GM23338 (cell line): ENCODE data around the gene MBNL3. TPM values are rescaled to one million over a fixed set of nuclear protein-coding genes. Genes with fewer than 3 reads are reported as not detected.

Experiments used
- ATAC-seq: fragments of 200-7000 bp; cut with Tn5 transposase; 3 replicates; pipeline ENCODE4 v1.9.1; 2020
- DNase-seq: peaks from one replicate; pipeline ENCODE4 v3.0.0-alpha.2; 2015; ENCODE audit warnings: low spot score
- H2AFZ ChIP-seq: fragments of 200-600 bp; sonication (generic); 2 replicates; pipeline ENCODE4 v1.8.0; 2016; ENCODE audit warnings: antibody characterized with exemption, mild to moderate bottlenecking, moderate library complexity
- H3F3A ChIP-seq: fragments of 200-600 bp; sonication (generic); replicated peaks from 2 replicates; pipeline ENCODE4 v1.8.0; 2017; ENCODE audit warnings: antibody characterized with exemption, mixed run types, low read depth
- H3K27ac ChIP-seq: fragments of 200-600 bp; sonication (generic); 2 replicates; pipeline ENCODE4 v1.6.1; 2016; ENCODE audit warnings: low read depth
- H3K27me3 ChIP-seq: fragments of 200-600 bp; sonication (generic); 2 replicates; pipeline ENCODE4 v1.8.0; 2016; ENCODE audit warnings: mild to moderate bottlenecking, mixed run types, moderate library complexity; ENCODE audit not compliant: insufficient read depth
- H3K36me3 ChIP-seq: fragments of 200-600 bp; sonication (generic); 2 replicates; pipeline ENCODE4 v1.8.0; 2016; ENCODE audit warnings: mild to moderate bottlenecking; ENCODE audit not compliant: insufficient read depth
- H3K4me1 ChIP-seq: fragments of 200-600 bp; sonication (generic); 2 replicates; pipeline ENCODE4 v1.8.0; 2016; ENCODE audit warnings: mild to moderate bottlenecking, moderate library complexity; ENCODE audit not compliant: insufficient read depth
- H3K4me2 ChIP-seq: fragments of 200-600 bp; sonication (generic); 2 replicates; pipeline ENCODE4 v1.7.1; 2017; ENCODE audit warnings: mixed run types
- H3K4me3 ChIP-seq: fragments of 200-600 bp; sonication (generic); 2 replicates; pipeline ENCODE4 v1.6.1; 2016; ENCODE audit warnings: mixed run types
- H3K79me2 ChIP-seq: fragments of 200-600 bp; sonication (generic); replicated peaks from 2 replicates; pipeline ENCODE4 v1.8.0; 2017; ENCODE audit warnings: mild to moderate bottlenecking; ENCODE audit not compliant: insufficient read depth
- H3K9me2 ChIP-seq: fragments of 200-600 bp; sonication (generic); 2 replicates; pipeline ENCODE4 v1.8.0; 2017; ENCODE audit not compliant: insufficient read depth
- H4K20me1 ChIP-seq: fragments of 200-600 bp; sonication (generic); replicated peaks from 2 replicates; pipeline ENCODE4 v1.8.0; 2017; ENCODE audit warnings: mild to moderate bottlenecking; ENCODE audit not compliant: insufficient read depth
- H3K27ac Mint-ChIP-seq: 2 replicates; pipeline ENCODE4 v1.8.0; 2020; ENCODE audit warnings: inconsistent platforms, mild to moderate bottlenecking, moderate library complexity, mixed read lengths
- H3K27me3 Mint-ChIP-seq: 3 replicates; pipeline ENCODE4 v1.8.0; 2022; ENCODE audit warnings: low read depth, mild to moderate bottlenecking, moderate library complexity, mixed read lengths, inconsistent platforms; ENCODE audit not compliant: insufficient read depth, poor library complexity
- H3K36me3 Mint-ChIP-seq: 3 replicates; pipeline ENCODE4 v1.8.0; 2021; ENCODE audit warnings: low read depth, mild to moderate bottlenecking, inconsistent platforms, moderate library complexity, mixed read lengths
- H3K4me1 Mint-ChIP-seq: 3 replicates; pipeline ENCODE4 v1.8.0; 2020; ENCODE audit warnings: mild to moderate bottlenecking, inconsistent platforms, mixed read lengths
- H3K4me3 Mint-ChIP-seq: 3 replicates; pipeline ENCODE4 v1.8.0; 2021; ENCODE audit warnings: moderate library complexity, mild to moderate bottlenecking, inconsistent platforms, mixed read lengths
- H3K9me3 Mint-ChIP-seq: 3 replicates; pipeline ENCODE4 v1.8.0; 2020; ENCODE audit warnings: moderate library complexity, mild to moderate bottlenecking, inconsistent platforms, mixed read lengths
- CREB1 ChIP-seq: fragments of 250-450 bp; sonication (Bioruptor Pico); IDR thresholded peaks from 2 replicates; pipeline ENCODE4 v1.5.0; 2020; ENCODE audit warnings: low read depth, mild to moderate bottlenecking, moderate library complexity
- CTCF ChIP-seq, 2 experiments: fragments of 200-600 bp in 1 of 2; sonication (generic) in 1 of 2; conservative IDR thresholded peaks; 2 replicates each; pipeline versions ENCODE4 v1.5.1 to v1.6.1; 2016 to 2017; ENCODE audit warnings: antibody characterized with exemption in 2 of 2, low read depth in 2 of 2, mild to moderate bottlenecking in 2 of 2, moderate library complexity in 1 of 2
- ETS1 ChIP-seq: IDR thresholded peaks from 2 replicates; pipeline ENCODE4 v1.6.1; 2016; ENCODE audit warnings: antibody characterized with exemption
- EZH2 ChIP-seq: fragments of 200-600 bp; sonication (generic); IDR thresholded peaks from one replicate; pipeline ENCODE4 v1.8.0; 2017; ENCODE audit warnings: antibody characterized with exemption, mild to moderate bottlenecking, low read depth; ENCODE audit not compliant: unreplicated experiment
- EZH2phosphoT487 ChIP-seq: fragments of 200-600 bp; sonication (generic); IDR thresholded peaks from one replicate; pipeline ENCODE4 v1.8.1; 2018; ENCODE audit warnings: antibody characterized with exemption; ENCODE audit not compliant: unreplicated experiment
- JUNB ChIP-seq: IDR thresholded peaks from one replicate; pipeline ENCODE4 v1.6.1; 2016; ENCODE audit warnings: antibody characterized with exemption; ENCODE audit not compliant: unreplicated experiment
- NANOG ChIP-seq: IDR thresholded peaks from 2 replicates; pipeline ENCODE4 v1.6.1; 2016; ENCODE audit warnings: antibody characterized with exemption, borderline replicate concordance
- POLR2AphosphoS5 ChIP-seq: IDR thresholded peaks from 2 replicates; pipeline ENCODE4 v1.6.1; 2016; ENCODE audit warnings: antibody characterized with exemption, low read depth
- REST ChIP-seq: IDR thresholded peaks from one replicate; pipeline ENCODE4 v1.6.1; 2018; ENCODE audit warnings: antibody characterized with exemption; ENCODE audit not compliant: unreplicated experiment
- STAT1 ChIP-seq: IDR thresholded peaks from one replicate; pipeline ENCODE4 v1.6.1; 2016; ENCODE audit warnings: antibody characterized with exemption; ENCODE audit not compliant: unreplicated experiment
- ZNF114 ChIP-seq: fragments of 250-450 bp; sonication (Bioruptor Pico); IDR thresholded peaks from 2 replicates; pipeline ENCODE4 v1.5.0; 2020; ENCODE audit warnings: mild to moderate bottlenecking, moderate library complexity
- ZNF331 ChIP-seq: fragments of 250-450 bp; sonication (Bioruptor Pico); IDR thresholded peaks from 2 replicates; pipeline ENCODE4 v1.5.0; 2020; ENCODE audit warnings: low read depth, mild to moderate bottlenecking, moderate library complexity
- ZNF462 ChIP-seq: fragments of 250-450 bp; sonication (Bioruptor Pico); IDR thresholded peaks from 2 replicates; pipeline ENCODE4 v1.5.0; 2020; ENCODE audit warnings: mild to moderate bottlenecking, moderate library complexity
- polyA plus RNA-seq: library from polyadenylated mRNA; unstranded; fragments of >200 nt; fragmentation: Nextera tagmentation; extraction: Ambion mirVana; gene quantifications from 2 replicates; pipeline ENCODE4 v1.2.1, GENCODE V29; 2016
- total RNA-seq: library from RNA; depleted of rRNA; stranded (reverse); fragments of >200 nt; shearing (Covaris generic); gene quantifications from 2 replicates; pipeline ENCODE4 v1.2.3, GENCODE V29; 2014

Gene MBNL3
- total and polyA plus RNA-seq, 2 experiments from 2014 or later: 2.3 to 2.4 TPM

GRCh38 chrX:132353430-132353829 lies 135.4 kb downstream of the MBNL3 start:
- H3K4me1 Mint-ChIP-seq: no peaks in the 10 kb centered on the region
- H3K27ac Mint-ChIP-seq: no peak overlapping the region
- TF ChIP-seq ETS1 (no peak), ZNF114 (CRISPR knock-in tag) (no peak), CREB1 (no peak), ZNF462 (CRISPR knock-in tag) (no peak), EZH2 (no peak), EZH2phosphoT487 (no peak), REST (no peak), POLR2AphosphoS5 (no peak), JUNB (no peak), NANOG (no peak), ZNF331 (no peak), STAT1 (no peak), CTCF (conservative IDR thresholded peaks at IDR 0.05; ENCODE audit: low read depth in 2 of 2) (no peak)
- H3K36me3 Mint-ChIP-seq: no peaks in the 10 kb centered on the region
- Histone ChIP-seq H3K27ac (no peak overlapping the region), H3K4me3 (no peak overlapping the region), H3K27me3 (no peaks in the 10 kb centered on the region), H2AFZ (no peak overlapping the region), H4K20me1 (no peaks in the 10 kb centered on the region), H3F3A (no peaks in the 10 kb centered on the region), H3K4me1 (no peaks in the 10 kb centered on the region), H3K36me3 (no peaks in the 10 kb centered on the region), H3K4me2 (no peak overlapping the region), H3K9me2 (no peaks in the 10 kb centered on the region), H3K79me2 (no peaks in the 10 kb centered on the region)
- H3K9me3 Mint-ChIP-seq: no peaks in the 10 kb centered on the region
- ATAC-seq (no peak), DNase-seq (no peak)
- no peak overlapping the region for H3K4me3 Mint-ChIP-seq
- no peaks in the 10 kb centered on the region for H3K27me3 Mint-ChIP-seq
